Small intestine (tissue), 7 donors: ENCODE measurements around the gene SETD3. TPM values are rescaled to one million over a fixed set of nuclear protein-coding genes. Genes with fewer than 3 reads are reported as not detected.

Experiments used
- DNase-seq, 2 donors: peaks; one replicate each; pipeline versions ENCODE4 v3.0.0 to v3.0.0-alpha.2; 2013
- FAIRE-seq: peaks from 2 replicates; lab custom pipeline; 2012; peaks lifted over from hg19 to GRCh38; lab: Jason Lieb, UNC
- H3K27ac ChIP-seq, 3 donors: one replicate each; pipeline ENCODE4 v1.5.1; 2013; ENCODE audit warnings: low read length in 2 of 3, mild to moderate bottlenecking in 2 of 3, control low read depth in 1 of 3, inconsistent platforms in 1 of 3, low read depth in 1 of 3, moderate library complexity in 1 of 3
- H3K27me3 ChIP-seq, 3 donors: one replicate each; pipeline ENCODE4 v1.6.1; 2013; ENCODE audit warnings: low read length in 3 of 3, inconsistent platforms in 1 of 3; ENCODE audit not compliant: control insufficient read depth in 3 of 3, insufficient read depth in 3 of 3
- H3K36me3 ChIP-seq, 3 donors: one replicate each; pipeline ENCODE4 v1.6.1; 2013; ENCODE audit warnings: low read length in 3 of 3, inconsistent platforms in 1 of 3, low read depth in 1 of 3, mild to moderate bottlenecking in 1 of 3, moderate library complexity in 1 of 3; ENCODE audit not compliant: control insufficient read depth in 3 of 3, insufficient read depth in 2 of 3
- H3K4me1 ChIP-seq, 3 donors: one replicate each; pipeline ENCODE4 v1.6.1; 2013; ENCODE audit warnings: low read length in 2 of 3, inconsistent platforms in 1 of 3, low read depth in 1 of 3, mild to moderate bottlenecking in 1 of 3, moderate library complexity in 1 of 3; ENCODE audit not compliant: control insufficient read depth in 3 of 3, insufficient read depth in 2 of 3
- H3K4me3 ChIP-seq, 3 donors: one replicate each; pipeline ENCODE4 v1.5.1; 2013; ENCODE audit warnings: low read length in 3 of 3, control low read depth in 1 of 3, inconsistent platforms in 1 of 3, low read depth in 1 of 3, mild to moderate bottlenecking in 1 of 3, moderate library complexity in 1 of 3
- H3K9me3 ChIP-seq, 2 donors: one replicate each; pipeline ENCODE4 v1.6.1; 2013; ENCODE audit warnings: low read depth in 1 of 2, low read length in 1 of 2; ENCODE audit not compliant: control insufficient read depth in 2 of 2, insufficient read depth in 1 of 2
- WGBS, 3 donors: extraction: QIAGEN DNeasy Blood & Tissue Kit; methylation state at CpG; one replicate each; pipeline ENCODE4 v1.1.7; 2013; 5-methylcytosine and 5-hydroxymethylcytosine counted together
- polyA plus RNA-seq, 4 donors: library from polyadenylated mRNA; stranded (reverse) in 3 of 4; unstranded in 1 of 4; fragments of 200-250 nt in 3 of 4; fragments of 120-200 nt in 1 of 4; gene quantifications; one replicate each; pipeline versions ENCODE4 v1.2.1 to v1.2.3, GENCODE V29; 2013
- donor health status: healthy with polysubstance abuse.
- donor health status: control.
- donor health status: control.
- donor health status: Bipolar disorder and iron deficiency.
- donor health status: healthy.

Gene SETD3
- polyA plus RNA-seq, 4 donors = 38.1 to 61.4 (median 50.9) TPM

- H3K27ac ChIP-seq = no peak overlapping the region
- peaks cover 7 to 50% (median 15%) of the 10 kb centered on the region in 3 donors for H3K36me3 ChIP-seq
- no peak for FAIRE-seq
Measured at GRCh38 chr14:99402285-99402648, 78.4 kb downstream of the SETD3 start.

GRCh38 chr14:99401621-99402284, 78.9 kb downstream of the SETD3 start:
- no peak overlapping the region for H3K4me3 ChIP-seq
- H3K4me1 ChIP-seq = peaks cover 0 to 10% (median 0%) of the 10 kb centered on the region in 3 donors
- no peak for FAIRE-seq
- WGBS, 3 donors = 22 to 46% (median 30%) methylated on average over 5 of the region's 5 CpGs
- peaks cover 7 to 52% (median 15%) of the 10 kb centered on the region in 3 donors for H3K36me3 ChIP-seq
- no peaks in the 10 kb centered on the region for H3K27me3 ChIP-seq
- H3K27ac ChIP-seq = no peak overlapping the region
- no peaks in the 10 kb centered on the region for H3K9me3 ChIP-seq
- DNase-seq = peak; percentile 34 to 51

More at GRCh38 chr14:99402285-99402648, 78.4 kb downstream of the SETD3 start:
- Histone ChIP-seq H3K4me1 (peaks cover 0 to 10% (median 0%) of the 10 kb centered on the region in 3 donors), H3K4me3 (no peak overlapping the region), H3K27me3 (no peaks in the 10 kb centered on the region), H3K9me3 (no peaks in the 10 kb centered on the region)
- no peak for DNase-seq
- WGBS, 3 donors = 37 to 76% (median 59%) methylated on average over 4 of the region's 4 CpGs

GRCh38 chr14:99401211-99401610, 79.4 kb downstream of the SETD3 start:
- DNase-seq (no peak), FAIRE-seq (no peak)
- Histone ChIP-seq H3K4me1 (peaks cover 0 to 10% (median 0%) of the 10 kb centered on the region in 3 donors), H3K27me3 (no peaks in the 10 kb centered on the region), H3K27ac (no peak overlapping the region), H3K36me3 (peaks cover 7 to 48% (median 15%) of the 10 kb centered on the region in 3 donors), H3K4me3 (no peak overlapping the region), H3K9me3 (no peaks in the 10 kb centered on the region)
- WGBS, 3 donors = 25 to 59% (median 54%) methylated on average over 4 of the region's 4 CpGs

- 91 to 97% (median 93%) methylated on average over 2 of the region's 2 CpGs for WGBS, 3 donors
- Histone ChIP-seq H3K27ac (no peak overlapping the region), H3K27me3 (no peaks in the 10 kb centered on the region), H3K9me3 (no peaks in the 10 kb centered on the region), H3K4me1 (peaks cover 0 to 9% (median 0%) of the 10 kb centered on the region in 3 donors), H3K4me3 (no peak overlapping the region), H3K36me3 (peaks cover 3 to 55% (median 10%) of the 10 kb centered on the region in 3 donors)
- no peak for FAIRE-seq
- DNase-seq = no peak
Measured at GRCh38 chr14:99397698-99398097, 83.0 kb downstream of the SETD3 start.

GRCh38 chr14:99395909-99396530, 84.6 kb downstream of the SETD3 start:
- FAIRE-seq = no peak
- DNase-seq = no peak
- no peaks in the 10 kb centered on the region for H3K4me1 ChIP-seq
- H3K27me3 ChIP-seq = no peaks in the 10 kb centered on the region
- H3K36me3 ChIP-seq = peaks cover 3 to 47% (median 10%) of the 10 kb centered on the region in 3 donors
- no peak overlapping the region for H3K4me3 ChIP-seq
- WGBS, 3 donors = 65 to 70% (median 70%) methylated on average over 10 of the region's 10 CpGs
- no peak overlapping the region for H3K27ac ChIP-seq
- no peaks in the 10 kb centered on the region for H3K9me3 ChIP-seq

GRCh38 chr14:99394602-99395156, 86.0 kb downstream of the SETD3 start:
- DNase-seq (no peak), FAIRE-seq (no peak)
- Histone ChIP-seq H3K4me1 (no peaks in the 10 kb centered on the region), H3K9me3 (no peaks in the 10 kb centered on the region), H3K27ac (no peak overlapping the region), H3K36me3 (peaks cover 3 to 40% (median 9%) of the 10 kb centered on the region in 3 donors), H3K4me3 (no peak overlapping the region), H3K27me3 (no peaks in the 10 kb centered on the region)
- 91 to 93% (median 91%) methylated on average over 9 of the region's 9 CpGs for WGBS, 3 donors

GRCh38 chr14:99393059-99393655, 87.5 kb downstream of the SETD3 start:
- Histone ChIP-seq H3K4me3 (no peak overlapping the region), H3K27me3 (no peaks in the 10 kb centered on the region), H3K27ac (no peak overlapping the region), H3K9me3 (no peaks in the 10 kb centered on the region), H3K4me1 (peaks cover 0 to 4% (median 2%) of the 10 kb centered on the region in 3 donors), H3K36me3 (peaks cover 0 to 28% (median 3%) of the 10 kb centered on the region in 3 donors)
- 65 to 71% (median 68%) methylated on average over 12 of the region's 12 CpGs for WGBS, 3 donors
- DNase-seq (peak; percentile 63 to 65), FAIRE-seq (no peak)

GRCh38 chr14:99391671-99392070, 89.0 kb downstream of the SETD3 start:
- no peaks in the 10 kb centered on the region for H3K9me3 ChIP-seq
- no peak overlapping the region for H3K27ac ChIP-seq
- no peak for FAIRE-seq
- no peak overlapping the region for H3K4me3 ChIP-seq
- H3K4me1 ChIP-seq = peaks cover 0 to 4% (median 2%) of the 10 kb centered on the region in 3 donors
- 72 to 78% (median 77%) methylated on average over 13 of the region's 13 CpGs for WGBS, 3 donors
- H3K36me3 ChIP-seq = peaks cover 0 to 19% (median 0%) of the 10 kb centered on the region in 3 donors
- DNase-seq = no peak
- no peaks in the 10 kb centered on the region for H3K27me3 ChIP-seq
